Activated effector memory CD4-positive, alpha-beta T cell treated with anti-CD3 and anti-CD28 coated beads, Interleukin-2, amount 50 U/mL, for 16 hours (primary cell): Measurements from ENCODE around the gene GAK.

Experiments used
- DNase-seq: peaks from one replicate; pipeline ENCODE4 v3.0.0-alpha.2; 2020

Gene GAK

DNA sequence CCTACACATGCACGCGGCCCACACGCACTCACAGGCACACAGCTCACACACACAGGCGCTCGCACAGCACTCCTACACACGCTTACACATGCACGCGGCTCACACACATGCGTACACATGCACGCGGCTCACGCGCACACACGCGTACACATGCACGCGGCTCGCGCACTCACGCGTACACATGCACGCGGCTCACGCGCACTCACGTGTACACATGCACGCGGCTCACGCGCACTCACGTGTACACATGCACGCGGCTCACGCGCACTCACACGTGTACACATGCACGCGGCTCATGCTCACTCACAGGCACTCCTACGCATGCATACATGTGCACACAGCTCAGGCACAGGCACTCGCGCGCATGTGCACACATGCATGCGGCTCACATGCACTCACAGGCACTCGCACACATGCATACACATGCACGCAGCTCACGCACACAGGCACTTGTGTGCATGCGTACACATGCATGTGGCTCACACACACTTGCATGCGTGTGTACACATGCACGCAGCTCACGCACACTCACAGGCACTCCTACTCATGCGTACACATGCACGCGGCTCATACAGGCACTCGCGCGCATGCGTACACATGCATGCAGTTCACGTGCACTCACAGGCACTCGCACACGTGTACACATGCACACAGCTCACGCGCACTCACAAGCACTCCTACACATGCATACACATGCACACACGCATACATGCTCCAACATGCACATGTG is 44.9 kb downstream of the GAK start:
- no peak for DNase-seq

DNA sequence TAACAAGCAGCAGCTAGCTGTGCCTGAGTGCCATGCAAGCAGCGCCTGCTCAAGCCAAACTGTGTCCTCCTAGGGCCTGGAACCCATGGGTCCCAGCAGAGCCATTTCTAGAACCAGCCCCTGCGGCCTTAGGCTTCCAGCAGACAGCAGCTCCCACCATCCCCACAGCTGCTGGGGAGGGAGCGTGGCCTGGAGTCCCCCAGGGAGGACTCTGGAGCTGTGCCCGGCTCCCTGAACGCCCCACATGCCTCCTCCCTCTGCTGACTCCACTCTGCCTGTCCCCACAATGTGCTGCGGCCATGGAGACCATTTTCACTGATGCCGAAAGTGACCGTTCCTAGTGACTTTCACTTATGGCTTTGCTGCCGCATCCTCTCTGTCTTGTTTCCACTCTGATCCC is 45.9 kb downstream of the GAK start:
- no peak for DNase-seq

DNA sequence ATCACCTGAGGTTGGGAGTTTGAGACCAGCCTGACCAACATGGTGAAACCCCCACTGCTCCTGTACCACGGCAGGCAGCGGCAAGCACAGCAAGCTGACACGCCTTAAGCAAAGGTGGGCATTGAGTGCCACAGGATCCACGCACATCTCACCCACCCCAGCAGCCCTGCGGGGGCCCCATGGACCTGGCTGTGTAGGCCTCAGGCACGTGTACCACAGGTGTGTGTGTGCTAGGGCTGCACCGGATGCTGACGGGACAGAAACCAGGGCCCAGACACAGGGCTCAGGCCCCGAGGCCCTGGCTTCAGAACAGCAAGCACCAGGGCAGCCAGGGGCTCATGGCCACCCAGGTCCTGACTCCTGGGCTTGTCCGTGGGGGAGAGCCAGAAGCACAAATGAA is 46.8 kb downstream of the GAK start:
- DNase-seq, result no peak

DNA sequence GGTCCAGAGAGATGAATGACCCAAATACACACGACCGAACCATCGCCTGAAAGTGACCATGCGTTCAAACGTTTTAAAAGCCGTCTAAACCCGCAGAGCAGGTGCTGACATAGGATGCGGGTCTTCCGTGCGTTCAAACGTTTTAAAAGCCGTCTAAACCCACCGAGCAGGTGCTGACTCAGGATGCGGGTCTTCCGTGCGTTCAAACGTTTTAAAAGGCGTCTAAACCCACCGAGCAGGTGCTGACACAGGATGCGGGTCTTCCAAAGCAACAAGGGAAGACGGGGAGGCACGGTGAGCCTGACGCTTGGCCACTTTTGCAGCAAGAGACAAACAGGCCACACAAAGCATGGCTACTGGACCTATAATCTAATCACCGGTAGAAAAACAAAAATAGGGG is 47.2 kb downstream of the GAK start:
- DNase-seq, result no peak

DNA sequence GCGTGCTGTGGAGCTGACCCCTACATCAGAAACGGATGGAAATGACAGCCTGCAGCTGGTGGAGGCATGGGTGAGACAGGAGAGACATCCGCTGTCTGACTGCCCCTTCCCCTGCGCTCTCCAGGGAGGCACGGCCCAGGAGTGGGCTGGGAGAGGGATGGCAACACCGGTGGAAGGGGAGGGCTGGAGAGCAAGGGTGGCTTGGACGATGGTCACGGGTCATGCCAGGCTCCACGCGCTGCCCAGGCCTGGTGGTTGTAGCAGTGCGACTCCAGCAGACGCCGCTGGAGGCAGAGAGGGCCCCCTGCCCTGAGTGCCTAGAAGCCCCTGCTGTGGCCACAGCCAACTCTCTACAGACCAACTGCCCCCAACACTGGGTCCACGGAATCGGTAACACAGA is 47.9 kb downstream of the GAK start:
- DNase-seq, result no peak

DNA sequence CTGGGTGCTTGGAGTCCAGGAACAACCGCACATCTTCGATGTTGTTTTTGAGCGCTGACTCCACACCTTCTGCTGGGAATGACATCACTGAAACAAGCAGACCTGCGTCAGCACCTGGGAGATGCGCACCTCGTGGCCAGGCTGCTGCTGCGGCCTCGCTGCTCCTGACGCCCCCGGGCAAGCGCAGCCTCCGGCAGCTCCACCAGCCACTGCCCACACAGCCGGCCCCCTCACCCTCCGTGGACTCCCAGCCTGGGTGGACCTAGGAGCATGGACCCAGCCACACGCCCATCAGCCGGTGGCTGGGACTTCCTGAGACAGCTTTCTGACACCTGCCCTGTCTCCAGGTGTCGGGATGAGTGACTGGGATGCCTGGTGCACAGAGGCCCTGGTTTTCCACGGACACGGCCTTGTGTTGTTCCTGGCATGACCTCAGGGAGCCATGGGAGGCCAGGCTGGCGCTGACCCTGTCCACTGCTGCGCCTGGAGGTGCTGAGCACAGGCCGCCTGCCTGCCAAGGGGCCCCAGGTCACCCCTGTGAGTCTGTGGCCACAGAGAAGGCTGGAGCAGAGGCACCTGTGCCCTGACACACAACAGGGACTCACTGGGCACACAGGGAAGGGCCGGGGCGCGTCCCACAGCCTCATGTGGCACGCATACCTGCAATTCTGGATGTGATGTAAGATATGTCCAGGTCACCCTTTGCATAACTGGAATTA is 48.6 kb downstream of the GAK start:
- DNase-seq, result no peak

DNA sequence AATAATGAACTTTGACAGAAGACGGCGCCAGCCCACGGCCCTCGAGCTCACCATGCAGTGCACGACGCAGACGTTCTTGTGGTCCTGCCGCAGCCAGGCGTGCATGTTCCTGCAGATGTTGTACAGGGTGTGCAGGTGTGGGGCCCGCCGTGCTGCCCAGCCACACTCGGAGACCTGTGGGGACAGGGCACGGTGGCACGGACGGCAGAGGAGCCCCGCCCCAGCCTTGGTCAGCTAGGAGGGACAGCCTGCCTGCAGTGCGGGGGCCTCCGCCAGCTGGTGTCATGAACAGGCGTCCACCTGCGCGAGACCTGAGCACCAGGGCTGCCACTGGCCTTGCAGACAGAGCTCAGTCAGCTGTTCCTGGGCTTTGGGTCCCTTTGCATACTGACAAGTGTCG is 49.5 kb downstream of the GAK start:
- DNase-seq, result no peak

DNA sequence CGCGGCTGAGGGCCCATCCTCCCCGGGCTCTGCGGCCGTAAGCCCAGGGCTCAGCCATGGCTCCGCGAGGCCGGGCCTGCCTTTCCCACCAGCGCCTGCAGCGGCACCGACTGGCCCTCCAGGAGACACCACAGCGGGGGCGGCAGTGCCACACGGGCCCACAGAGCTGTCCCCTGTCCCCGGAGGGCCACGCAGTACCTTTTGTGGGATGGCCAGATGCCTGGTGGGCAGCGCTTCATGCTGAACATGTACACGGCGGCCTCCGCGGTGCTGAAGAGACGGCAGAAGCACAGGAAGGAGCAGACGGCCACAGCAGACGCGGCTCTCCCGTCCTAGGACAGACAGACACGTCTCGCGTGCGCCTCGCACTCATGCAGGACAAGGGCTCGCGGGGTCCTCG is 50.4 kb downstream of the GAK start:
- DNase-seq, result no peak

DNA sequence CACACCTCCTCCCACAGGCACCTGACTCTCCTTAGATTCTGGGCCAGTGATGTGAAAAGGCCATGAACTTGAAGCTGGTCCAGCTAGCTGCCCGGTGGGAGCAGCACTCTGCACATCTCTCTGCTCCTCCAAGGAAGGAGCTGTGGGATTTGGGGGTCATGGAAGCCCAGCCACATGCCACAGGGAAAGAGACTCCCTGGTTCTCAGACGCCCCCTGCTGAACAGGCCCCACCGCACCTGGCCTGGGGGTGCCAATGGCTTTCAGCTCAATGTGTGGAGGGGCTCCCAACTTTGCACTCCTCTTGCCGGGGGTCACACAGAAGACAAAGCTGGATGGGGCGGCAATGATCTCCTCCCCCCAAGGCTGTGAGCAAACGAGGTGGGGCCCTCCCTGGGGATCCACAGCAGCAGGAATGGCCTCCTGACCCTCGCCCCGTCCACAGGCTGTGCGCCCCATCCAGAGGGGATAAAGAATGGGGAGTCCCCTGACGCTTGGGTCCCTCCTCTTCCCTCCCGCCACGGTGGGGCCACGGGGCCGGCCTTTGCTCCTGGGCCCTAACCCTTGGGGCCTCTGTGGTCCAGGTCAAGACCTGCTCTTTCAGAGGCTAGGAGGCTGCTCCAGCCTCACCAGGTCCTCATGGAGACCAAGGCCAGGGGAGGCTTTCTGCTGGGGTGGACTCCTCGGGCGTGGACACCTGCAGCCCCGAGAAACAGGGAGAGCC is 51.3 kb downstream of the GAK start:
- DNase-seq, result no peak

DNA sequence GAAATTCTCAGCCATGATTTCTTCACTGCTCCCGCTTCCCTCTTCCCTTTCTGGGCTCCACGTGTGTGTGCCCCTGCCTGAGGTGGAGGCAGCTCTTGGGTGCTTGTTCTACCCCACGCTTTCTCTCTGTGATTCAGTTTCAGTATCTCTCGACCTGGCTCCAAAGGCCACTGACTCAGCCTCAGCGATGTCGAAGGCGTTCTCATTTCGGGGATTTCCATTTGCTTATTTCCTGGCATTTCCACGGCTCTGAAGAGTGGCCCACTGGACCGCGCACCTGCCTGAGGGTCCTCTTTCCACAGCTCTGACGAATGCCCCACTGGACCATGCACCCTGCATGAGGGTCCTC is 52.4 kb downstream of the GAK start:
- DNase-seq, result peak; percentile 87

DNA sequence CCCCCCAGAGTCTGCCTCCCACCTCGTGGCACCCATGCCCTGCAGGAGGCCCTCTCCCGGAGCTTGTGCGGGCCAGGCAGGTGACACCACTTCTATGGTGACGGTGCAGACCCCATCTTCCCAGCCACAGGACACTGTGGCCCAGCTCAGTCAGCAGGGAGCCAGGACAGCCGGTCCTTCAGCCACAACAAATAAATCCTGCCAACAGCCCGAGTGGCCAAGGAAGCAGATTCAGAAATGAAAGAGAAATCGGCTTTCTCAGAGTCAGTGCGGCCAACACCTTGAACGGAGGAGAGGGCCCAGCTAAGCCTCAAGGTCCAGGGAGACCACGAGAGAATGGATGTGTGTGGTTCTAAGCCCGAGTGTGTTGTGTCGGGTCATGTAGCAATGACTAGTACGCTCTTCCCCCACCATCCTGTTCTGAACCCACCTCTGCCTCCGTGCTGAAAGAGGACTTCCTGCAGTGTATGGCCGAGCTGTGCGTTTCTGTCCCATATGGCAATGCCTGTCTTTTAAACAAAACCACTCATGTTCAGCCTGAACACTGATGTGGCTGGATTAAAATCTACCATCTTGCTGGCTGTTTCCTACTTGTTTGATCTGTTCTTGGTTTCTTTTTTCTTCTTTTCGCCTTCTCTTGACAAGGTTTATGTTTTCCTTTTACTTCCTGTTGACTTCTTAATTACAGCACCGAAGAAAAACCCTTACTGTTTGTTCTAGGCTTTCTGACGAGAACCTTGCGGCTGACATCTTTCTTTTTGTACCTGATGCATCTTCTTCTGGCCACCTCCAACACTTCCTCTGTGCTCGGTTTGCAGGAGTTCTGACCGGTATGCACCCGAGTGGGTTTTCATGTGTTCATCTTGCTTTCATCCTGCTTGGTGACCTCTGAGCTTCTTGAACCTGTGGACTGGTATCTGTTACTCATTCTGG is 53.1 kb downstream of the GAK start:
- peak; percentile 76 for DNase-seq

DNA sequence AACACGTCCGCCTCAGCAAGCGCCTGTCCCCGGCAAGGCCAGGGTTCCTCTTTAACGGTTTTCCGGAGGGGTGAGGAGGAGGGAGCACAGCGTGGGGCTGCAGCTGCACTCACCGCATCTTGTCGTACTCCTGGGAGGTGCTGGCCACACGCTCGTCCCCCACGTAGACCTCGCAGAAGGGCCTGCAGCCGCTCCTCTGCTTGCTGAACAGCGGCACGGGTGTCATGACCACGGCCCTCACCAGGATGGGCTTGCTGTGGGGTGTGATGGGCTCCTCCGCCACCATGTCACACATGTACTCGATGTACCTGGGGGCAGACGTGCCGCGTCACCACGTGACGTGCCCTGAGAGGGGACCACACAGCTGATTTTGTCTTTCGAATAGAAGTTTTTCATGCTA is 54.6 kb downstream of the GAK start:
- DNase-seq, result no peak

DNA sequence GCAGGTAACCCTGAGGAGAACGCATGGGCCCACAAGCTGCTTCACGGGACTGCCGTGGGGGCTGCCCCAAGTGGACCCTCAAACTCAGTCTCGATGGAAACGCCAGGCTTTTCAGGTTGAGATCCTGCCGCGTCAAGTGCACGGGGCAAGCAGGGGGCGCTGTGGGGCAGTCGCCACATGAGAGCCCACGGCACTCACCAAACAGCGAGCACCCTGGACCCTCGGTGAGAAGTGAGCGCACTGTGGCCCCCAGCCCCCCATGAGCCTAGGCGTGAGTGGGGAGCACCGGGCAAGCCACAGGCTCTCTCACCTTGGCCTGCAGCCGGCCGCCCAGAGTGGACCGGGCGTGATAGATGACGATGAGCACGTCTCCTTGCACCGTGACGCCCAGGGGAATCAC is 55.3 kb downstream of the GAK start:
- DNase-seq, result no peak

DNA sequence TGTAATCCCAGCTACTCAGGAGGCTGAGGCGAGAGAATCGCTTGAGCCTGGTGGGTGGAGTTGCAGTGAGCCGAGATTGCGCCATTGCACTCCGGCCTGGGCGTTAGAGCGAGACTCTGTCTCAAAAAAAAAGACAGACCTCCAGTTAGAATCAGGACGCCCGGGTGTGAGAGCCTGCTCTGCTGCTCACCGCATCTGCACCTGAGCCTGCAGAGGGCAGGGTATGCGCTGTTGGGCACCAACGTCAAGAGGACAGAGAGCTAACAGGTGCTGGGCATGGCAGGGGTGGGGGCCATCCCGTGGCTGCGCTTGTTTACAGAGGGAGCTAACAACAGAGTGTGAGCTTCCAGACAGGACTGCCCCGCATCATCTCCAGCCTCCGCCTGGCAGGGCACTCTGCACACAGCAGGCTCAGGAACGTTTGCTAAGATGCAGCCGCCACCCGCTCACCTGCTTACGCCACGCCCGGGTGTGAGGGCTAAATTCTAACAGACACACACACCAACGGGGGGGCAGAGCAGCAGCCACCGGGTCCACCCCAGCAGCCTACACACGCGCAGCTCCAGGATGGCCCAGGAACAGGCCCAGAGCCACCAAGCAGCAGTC is 56.2 kb downstream of the GAK start:
- no peak for DNase-seq

DNA sequence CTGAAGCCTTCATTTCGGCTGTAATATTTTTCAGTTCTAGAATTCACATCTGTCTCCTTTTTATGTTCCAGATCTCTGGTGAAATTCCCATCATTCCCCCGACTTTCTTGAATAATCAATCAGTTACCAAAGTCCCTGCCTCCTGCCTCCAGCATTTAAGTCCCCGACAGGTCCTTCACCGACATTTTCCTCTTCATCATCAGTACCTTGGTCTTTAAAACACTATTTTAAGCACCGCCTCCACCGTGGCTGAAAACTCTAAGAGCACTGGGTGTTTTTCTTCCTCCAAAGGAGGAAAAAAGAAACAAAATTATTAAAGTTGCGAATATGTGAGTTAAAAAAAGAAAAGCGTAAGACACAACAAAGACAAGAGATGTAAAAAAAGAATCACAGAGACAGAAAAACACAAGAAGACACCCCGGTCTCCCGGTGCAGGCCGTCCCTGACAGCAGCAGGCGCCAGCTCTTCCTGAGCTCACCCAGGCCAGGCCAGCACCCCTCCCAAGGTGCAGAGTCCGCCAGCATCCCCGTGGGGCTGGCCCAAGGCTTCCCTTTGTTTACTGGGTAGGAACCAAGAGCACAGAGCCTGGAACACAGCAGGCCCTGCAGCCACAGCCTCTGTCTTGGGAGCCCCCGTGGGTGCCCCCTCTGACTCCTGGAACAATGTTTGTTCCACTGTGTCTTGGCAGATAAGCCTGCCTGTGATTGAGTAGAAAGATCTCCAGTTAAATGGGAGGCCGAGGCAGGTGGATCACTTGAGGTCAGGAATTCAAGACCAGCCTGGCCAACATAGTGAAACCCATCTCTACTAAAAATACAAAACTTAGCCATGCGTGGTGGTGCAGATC is 56.9 kb downstream of the GAK start:
- no peak for DNase-seq

DNA sequence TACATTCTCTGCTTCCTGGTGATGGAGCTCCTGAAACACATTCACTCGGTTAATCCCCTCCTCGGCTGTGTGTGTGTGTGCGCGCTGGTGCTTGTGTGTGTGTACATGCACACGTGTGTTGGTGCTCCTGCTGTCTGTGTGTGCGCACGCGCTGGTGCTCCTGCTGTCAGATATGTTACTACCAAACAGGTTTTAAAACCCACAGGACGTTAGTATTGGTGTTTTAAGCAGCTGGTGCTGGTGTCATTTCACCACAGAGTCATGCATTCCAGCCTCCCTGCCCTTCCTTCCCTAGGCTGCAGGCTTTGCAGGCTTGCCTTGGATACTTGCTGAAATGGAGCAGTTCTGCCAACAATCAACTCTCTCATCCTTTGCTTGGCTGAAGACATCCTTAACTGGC is 58.1 kb downstream of the GAK start:
- DNase-seq, result no peak

DNA sequence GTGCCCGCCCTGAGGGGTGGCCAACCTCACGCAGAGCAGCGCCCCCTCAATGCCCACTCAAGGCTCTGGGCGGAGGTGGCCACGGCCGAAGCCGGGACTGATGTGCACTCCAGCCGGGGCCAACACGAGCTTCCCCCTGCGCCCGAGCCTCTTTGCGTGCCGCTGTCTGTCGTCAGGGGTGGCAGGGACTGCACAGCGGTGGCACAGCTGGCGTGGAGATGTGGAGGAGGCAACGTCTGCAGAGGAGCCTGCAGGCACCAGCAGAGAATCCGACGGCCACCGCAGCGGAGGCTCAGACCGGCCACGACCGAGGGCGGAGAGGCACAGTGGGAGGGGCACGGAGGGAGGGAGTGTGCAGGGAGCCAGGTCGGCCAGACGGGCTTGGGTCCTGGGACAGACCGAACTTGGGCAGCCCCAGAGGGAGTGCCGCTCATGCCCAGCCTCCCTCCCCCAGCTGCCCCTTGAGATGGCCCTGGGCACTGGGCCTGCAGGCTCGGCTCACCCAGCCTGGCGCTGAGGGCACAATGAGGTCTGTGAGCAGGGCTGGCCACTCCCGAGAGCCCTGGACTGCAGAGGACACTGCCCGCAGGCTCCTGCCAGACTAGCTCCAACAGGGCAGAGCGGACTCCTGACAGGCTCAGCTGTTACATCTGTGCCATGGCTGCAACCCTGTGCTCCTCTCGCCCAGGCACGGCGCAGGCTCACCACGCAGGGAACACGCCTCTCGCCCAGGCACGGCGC is 59.7 kb downstream of the GAK start:
- DNase-seq, result no peak

DNA sequence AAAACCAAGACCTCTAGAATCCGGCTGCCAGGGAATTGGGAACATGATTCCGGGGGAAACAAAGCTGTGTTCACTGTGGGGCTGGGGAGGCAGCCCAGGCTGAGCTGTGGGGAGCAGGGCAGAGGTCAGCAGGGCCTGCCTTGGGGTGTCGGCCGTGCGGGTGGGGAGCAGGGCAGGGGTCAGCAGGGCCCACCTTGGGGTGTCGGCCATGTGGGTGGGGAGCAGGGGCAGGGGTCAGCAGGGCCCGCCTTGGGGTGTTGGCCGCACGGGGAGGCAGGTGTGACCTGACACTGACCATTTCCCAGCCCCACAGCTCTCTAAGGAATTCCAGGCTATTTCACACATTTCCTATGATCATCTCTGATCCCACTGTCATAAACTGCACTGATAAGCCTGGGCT is 60.6 kb downstream of the GAK start:
- no peak for DNase-seq

DNA sequence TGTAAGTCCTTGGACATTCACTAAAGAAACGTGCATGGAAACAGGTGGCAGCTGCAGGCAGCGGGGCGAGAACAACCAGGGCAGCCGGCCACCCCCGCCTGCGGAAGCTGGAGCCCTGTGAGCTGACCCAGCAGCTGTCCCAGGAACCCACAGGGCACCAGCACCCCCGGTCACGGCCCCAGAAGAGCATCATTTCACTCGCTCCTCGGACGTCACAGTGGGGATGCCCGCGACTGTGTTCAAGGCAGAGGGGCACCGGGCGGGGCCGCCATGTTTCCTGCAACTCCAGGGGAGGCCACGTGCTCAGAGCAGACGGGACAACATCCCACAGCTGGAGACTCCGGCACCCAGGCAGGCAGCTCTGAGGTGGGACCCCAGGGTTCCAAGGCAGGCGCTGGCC is 61.2 kb downstream of the GAK start:
- no peak for DNase-seq

DNA sequence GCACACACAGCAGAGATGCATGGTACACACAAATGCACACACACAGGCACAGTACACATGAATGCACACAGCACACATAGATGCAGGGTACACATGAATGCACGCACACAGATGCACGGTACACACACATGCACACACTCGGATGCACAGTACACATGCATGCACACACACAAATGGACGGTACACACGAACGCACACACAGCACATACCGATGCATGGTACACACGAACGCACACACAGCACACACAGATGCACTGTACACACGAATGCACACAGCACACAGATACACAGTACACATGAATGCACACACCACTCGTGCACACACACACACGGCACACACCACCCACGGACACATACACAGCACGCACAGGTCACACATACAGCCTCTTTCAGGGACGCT is 62.3 kb downstream of the GAK start:
- DNase-seq, result no peak

DNA sequence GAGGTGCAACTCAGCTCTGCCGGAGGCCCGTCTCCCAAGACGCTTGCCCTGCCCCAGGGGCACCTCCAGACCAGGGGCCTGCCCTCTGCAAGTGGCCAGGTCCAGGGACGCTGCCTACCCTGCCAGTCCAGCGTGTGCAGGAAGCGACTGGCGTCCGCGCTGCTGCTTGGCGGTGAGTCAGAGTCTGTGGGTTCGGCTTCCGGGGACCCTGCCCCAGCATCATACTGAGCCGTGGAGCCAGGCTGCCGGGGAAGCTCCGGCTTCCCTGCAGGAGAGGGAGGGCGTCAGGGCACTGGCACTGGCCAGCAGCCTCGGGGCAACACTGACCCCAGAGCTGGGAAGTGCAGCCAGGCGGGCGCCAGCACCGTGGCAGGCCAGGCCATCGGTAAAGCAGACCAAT is 63.7 kb downstream of the GAK start:
- no peak for DNase-seq
